SK-MEL-5 (cell line): Measurements from ENCODE around the gene SLC13A2. TPM values are rescaled to one million over a fixed set of nuclear protein-coding genes. Genes with fewer than 3 reads are reported as not detected.

Experiments
- DNase-seq: peaks from one replicate; pipeline ENCODE4 v3.0.0-alpha.2; 2016; ENCODE audit warnings: low read depth, low spot score
- in situ Hi-C: cut with HindIII; loops from 2 replicates; pipeline ENCODE4 v1.10.0; 2016; ENCODE audit warnings: low sequenced_read_pairs, high pct_unique_total_duplicates, low pct_unique_long_range_greater_than_20kb
- total RNA-seq: library from RNA; depleted of rRNA; stranded (reverse); fragments of >200 nt; shearing (Covaris generic); gene quantifications from 2 replicates; pipeline ENCODE4 v1.2.3, GENCODE V29; 2014; rRNA removed

The SLC13A2 gene
- total RNA-seq, 1 experiment from 2014 or later = not detected

DNA sequence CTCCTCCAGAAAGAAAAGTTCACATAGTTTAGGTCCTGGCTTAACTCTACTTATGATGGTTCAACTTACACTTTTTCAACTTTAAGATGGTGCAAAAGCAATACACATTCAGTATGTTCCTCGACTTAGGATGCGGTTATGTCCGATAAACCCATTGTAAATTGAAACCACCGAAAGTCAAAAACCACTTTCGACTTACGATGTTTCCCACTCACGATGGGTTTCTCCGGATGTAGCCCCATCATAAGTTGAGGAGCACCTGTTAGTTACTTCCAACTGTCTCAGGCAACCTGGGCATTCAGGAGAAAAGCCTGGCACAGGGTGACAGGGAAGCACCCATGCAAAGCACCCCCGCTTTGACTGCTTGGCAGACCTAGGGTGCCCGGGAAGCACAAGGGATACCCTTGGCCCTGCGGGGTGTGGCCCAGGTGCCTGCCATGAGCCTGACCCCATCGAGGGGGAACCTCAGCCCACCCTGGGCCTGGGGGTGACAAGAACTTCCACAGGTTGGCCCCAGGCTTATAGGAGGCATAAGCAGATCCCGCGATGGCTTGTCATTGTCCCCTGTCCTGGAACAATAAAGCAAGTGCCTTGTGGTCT, 65.0 kb downstream of the SLC13A2 start:
- no peak for DNase-seq
- in situ Hi-C loops = no loop called here

DNA sequence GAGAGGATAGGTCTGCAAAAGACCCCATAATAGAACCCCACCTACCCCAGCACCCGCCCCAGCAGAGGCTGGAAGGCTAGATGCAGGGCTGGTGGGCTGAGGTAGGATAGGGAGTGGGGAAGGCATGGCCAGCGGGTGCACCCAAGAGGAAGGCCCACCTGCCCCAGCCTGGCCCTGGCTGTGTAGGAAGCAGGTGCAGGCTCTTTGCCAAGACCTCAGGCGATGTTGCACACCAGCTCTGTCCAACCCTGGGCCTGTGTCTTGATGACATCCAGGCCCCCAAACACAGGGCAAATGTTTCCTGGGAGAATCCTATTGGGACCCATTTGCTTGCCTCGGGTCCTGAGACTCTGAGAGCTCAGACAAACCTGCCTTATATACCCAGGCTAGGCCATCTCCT, 66.8 kb downstream of the SLC13A2 start:
- DNase-seq = no peak
- in situ Hi-C loops = no loop called here

DNA sequence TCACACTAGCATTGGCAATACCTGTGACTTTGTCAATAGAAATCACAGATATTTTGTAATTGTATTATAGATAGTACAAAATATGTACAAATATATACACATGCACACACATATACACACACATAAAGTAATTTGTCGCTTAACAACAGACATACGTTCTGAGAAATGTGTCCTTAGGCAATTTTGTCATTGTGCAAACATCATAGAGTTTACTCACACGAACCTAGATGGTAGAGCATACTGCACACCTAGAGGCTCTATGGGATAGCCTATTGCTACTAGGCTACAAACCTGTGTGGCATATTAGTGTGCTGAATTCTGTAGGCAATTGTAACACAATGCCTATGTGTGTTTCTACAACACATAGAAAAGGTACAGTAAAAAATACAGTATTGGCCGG, 68.0 kb downstream of the SLC13A2 start:
- in situ Hi-C loops = no loop called here

DNA sequence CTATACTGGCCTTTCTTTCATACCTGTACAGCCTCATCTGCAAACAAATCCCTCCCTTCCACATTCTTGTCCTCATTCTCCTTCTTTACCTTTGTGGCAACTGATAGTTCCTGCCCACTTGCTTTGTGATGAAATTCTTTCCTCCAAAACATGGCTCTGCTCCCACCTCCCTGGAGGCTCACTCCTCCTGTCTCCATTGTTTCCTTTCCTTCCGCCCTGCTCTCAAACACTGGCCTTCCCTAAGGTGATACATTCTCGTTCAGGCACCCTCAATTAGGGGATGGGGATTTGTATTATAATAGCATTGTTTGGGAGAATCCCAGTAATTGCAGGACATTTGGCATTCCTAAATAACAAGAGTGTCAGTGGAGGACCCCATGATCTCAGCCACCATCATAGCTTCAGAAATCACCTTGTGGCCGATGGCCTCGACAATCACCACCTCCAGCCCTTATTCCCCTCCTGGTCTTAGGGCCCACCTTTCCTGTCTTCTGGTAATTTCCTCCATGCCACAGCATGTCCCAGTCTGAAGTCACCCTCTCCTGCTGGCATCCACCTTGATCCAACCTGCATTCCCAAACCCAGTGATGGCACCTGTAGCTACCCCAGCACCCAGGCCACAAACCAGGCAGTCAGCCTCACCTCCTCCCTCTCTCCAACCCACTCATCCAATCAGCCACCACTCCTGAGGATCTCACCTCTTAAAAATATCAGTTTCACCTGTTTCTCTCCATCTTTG, 71.1 kb downstream of the SLC13A2 start:
- no peak for DNase-seq
- in situ Hi-C loops = no loop called here

More for the DNA sequence above, 68.0 kb downstream of the SLC13A2 start:
- no peak for DNase-seq

DNA sequence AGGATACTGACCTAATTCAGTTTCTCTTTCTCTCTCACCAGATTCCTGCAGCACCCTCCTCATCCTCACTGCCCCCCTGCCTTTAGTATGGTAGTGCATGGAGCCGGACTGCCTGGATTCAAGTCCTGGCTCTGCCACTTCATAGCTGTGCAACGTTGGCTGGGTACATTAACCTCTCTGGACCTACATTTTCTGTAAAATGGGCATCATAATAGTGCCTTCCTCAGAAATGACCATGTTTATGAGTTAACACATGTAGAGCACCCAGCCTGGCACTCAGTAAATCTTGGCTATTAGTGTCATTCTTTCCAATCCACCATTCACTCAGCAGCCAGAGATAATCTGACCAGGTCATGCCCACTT, 71.7 kb downstream of the SLC13A2 start:
- in situ Hi-C loops = no loop called here

DNA sequence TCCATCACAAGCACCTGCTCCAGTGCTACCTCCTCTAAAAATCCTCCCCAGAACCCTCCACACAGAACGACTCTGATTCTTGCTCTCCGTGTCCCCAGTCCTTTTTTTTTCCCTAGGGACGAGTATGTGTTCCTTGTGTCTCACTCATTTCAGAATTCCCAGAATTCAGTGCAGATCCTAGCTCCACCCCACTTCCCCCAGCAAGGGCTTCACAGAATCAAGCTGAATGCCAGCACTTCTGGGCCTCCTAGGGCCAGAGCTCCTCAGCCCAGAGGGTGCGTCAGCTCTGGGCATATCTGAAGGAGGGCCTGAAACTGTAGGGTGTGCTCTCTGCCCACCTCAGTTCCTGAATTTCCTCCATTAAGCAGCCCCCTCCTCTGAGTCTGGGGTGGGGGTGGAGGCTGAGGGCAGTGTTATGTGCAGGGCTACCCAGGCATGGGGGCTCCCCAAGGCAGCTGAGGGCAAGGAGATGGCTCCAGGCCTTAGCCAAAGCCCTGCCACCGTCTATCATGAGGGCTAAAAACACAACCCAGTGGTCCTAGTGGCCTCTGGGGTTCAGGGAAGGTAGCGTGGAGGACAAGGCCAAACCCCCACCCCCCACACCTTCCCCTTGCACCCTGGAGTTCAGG, 72.5 kb downstream of the SLC13A2 start:
- in situ Hi-C loops = no loop called here
- peak; percentile 21 for DNase-seq

More for the DNA sequence above, 71.7 kb downstream of the SLC13A2 start:
- DNase-seq = no peak

DNA sequence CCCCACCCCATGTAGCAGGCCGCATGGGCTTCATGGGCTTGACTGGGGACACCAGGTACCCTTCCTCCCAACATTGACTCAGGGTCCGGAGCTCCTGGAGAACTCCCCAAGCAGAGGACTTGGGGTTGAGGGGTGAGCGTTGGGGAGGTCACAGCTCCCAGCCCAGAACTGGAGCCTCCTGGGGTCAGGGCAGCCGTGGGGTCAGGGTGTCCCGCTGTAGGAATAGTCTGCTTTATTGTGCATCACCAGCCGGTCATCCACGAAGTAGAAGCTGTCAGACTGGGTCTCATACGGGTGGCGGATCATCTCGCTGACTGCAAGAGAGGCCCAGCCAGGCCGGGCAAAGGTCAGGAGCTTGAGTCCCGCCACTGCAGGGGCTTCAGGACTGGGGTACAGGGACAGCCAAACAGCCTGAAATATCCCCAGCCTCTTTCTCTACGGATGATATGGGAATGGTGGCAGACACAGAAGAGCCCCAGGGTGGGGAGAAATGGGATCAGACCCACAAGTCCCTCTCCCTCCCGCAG, 73.7 kb downstream of the SLC13A2 start:
- no peak for DNase-seq
- in situ Hi-C loops = no loop called here

Other genes with a start within 250 kb of the SLC13A2 start
- 44.3 and 46.4 TPM in 2 replicates for gene TMEM97, start 154.4 kb upstream of the SLC13A2 start, total RNA-seq
- 30.7 and 38.9 TPM in 2 replicates for gene IFT20, start 138.2 kb upstream of the SLC13A2 start, total RNA-seq
- gene TNFAIP1, start 137.9 kb upstream of the SLC13A2 start, total RNA-seq = 24.5 and 27.6 TPM in 2 replicates
- gene POLDIP2, start 116.1 kb upstream of the SLC13A2 start, total RNA-seq = 135 and 143 TPM in 2 replicates
- gene SEBOX, start 108.4 kb upstream of the SLC13A2 start, total RNA-seq = not detected in 2 replicates
- 0.24 and 0.32 TPM in 2 replicates for gene VTN, start 103.3 kb upstream of the SLC13A2 start, total RNA-seq
- gene SARM1, start 102.0 kb upstream of the SLC13A2 start, total RNA-seq = 4.1 and 5.1 TPM in 2 replicates
- 17.3 and 18.0 TPM in 2 replicates for gene SLC46A1, start 67.4 kb upstream of the SLC13A2 start, total RNA-seq
- gene FOXN1, start 32.7 kb downstream of the SLC13A2 start, total RNA-seq = not detected in 2 replicates
- gene UNC119, start 79.0 kb downstream of the SLC13A2 start, total RNA-seq = 38.8 and 45.0 TPM in 2 replicates
- gene PIGS, start 97.9 kb downstream of the SLC13A2 start, total RNA-seq = 45.4 and 46.6 TPM in 2 replicates
- 22.5 and 24.2 TPM in 2 replicates for gene ALDOC, start 103.3 kb downstream of the SLC13A2 start, total RNA-seq
- 33.5 and 44.0 TPM in 2 replicates for gene SPAG5, start 125.4 kb downstream of the SLC13A2 start, total RNA-seq
- gene RSKR, start 140.5 kb downstream of the SLC13A2 start, total RNA-seq = 3.4 and 4.8 TPM in 2 replicates
- 146 and 160 TPM in 2 replicates for gene BLTP2, start 171.5 kb downstream of the SLC13A2 start, total RNA-seq
- gene SDF2, start 188.3 kb downstream of the SLC13A2 start, total RNA-seq = 61.3 and 66.1 TPM in 2 replicates
- gene SUPT6H, start 188.6 kb downstream of the SLC13A2 start, total RNA-seq = 38.6 and 47.1 TPM in 2 replicates
- 0.16 TPM in 1 of 2 replicates, not detected in the other for gene PROCA1, start 238.2 kb downstream of the SLC13A2 start, total RNA-seq
- gene RAB34, start 244.2 kb downstream of the SLC13A2 start, total RNA-seq = 89.9 and 93.4 TPM in 2 replicates
- 965 and 1,109 TPM in 2 replicates for gene RPL23A, start 246.3 kb downstream of the SLC13A2 start, total RNA-seq